Stomach smooth muscle (tissue), 2 donors: Measurements from ENCODE around the gene FBXL16.
"Not testable (repeated sequence)": the region's sequence is repeated elsewhere in the genome, so short reads cannot be mapped to it uniquely, and the experiment has no call there.

Experiments
- H3K27ac ChIP-seq: one replicate; pipeline ENCODE4 v1.7.0; 2013; ENCODE audit warnings: mild to moderate bottlenecking, low read length, inconsistent platforms
- H3K27me3 ChIP-seq, 2 donors: one replicate each; pipeline ENCODE4 v1.7.0; 2013; ENCODE audit warnings: low read length in 2 of 2; ENCODE audit not compliant: insufficient read depth in 2 of 2, control insufficient read depth in 1 of 2
- H3K36me3 ChIP-seq, 2 donors: one replicate each; pipeline ENCODE4 v1.7.0; 2013; ENCODE audit warnings: low read length in 2 of 2; ENCODE audit not compliant: control insufficient read depth in 2 of 2, insufficient read depth in 2 of 2
- H3K4me1 ChIP-seq: one replicate; pipeline ENCODE4 v1.7.0; 2013; ENCODE audit warnings: low read length; ENCODE audit not compliant: control insufficient read depth, insufficient read depth
- H3K4me3 ChIP-seq, 2 donors: one replicate each; pipeline ENCODE4 v1.7.0; 2013; ENCODE audit warnings: low read length in 2 of 2
- H3K9ac ChIP-seq, 2 donors: one replicate each; pipeline ENCODE4 v1.7.0; 2013; ENCODE audit warnings: low read length in 2 of 2, mild to moderate bottlenecking in 1 of 2
- H3K9me3 ChIP-seq, 2 donors: one replicate each; pipeline ENCODE4 v1.7.0; 2013; ENCODE audit warnings: low read length in 2 of 2; ENCODE audit not compliant: control insufficient read depth in 2 of 2
- donor health status: healthy.
- donor health status: Pancreatic carcinoma.

The FBXL16 gene

GRCh38 chr16:743794-744500 is 38.3 kb upstream of the FBXL16 start:
- Histone ChIP-seq H3K27me3 (no peaks in the 10 kb centered on the region), H3K27ac (no peak overlapping the region), H3K9ac (no peak overlapping the region), H3K4me3 (no peak overlapping the region), H3K36me3 (no peaks in the 10 kb centered on the region), H3K4me1 (peaks cover 15% of the 10 kb centered on the region), H3K9me3 (no peaks in the 10 kb centered on the region)

GRCh38 chr16:742894-743293 is 37.3 kb upstream of the FBXL16 start:
- H3K27ac ChIP-seq, H3K9ac ChIP-seq, H3K9me3 ChIP-seq, H3K4me3 ChIP-seq, H3K36me3 ChIP-seq, H3K27me3 ChIP-seq: not testable (repeated sequence)
- peaks cover 15% of the 10 kb centered on the region for H3K4me1 ChIP-seq

GRCh38 chr16:741986-742629 is 36.5 kb upstream of the FBXL16 start:
- Histone ChIP-seq H3K27ac (no peak overlapping the region), H3K4me3 (no peak overlapping the region), H3K4me1 (peaks cover 15% of the 10 kb centered on the region), H3K9me3 (no peaks in the 10 kb centered on the region), H3K9ac (no peak overlapping the region), H3K36me3 (peaks cover 5 to 8% of the 10 kb centered on the region in 2 donors), H3K27me3 (no peaks in the 10 kb centered on the region)

- Histone ChIP-seq H3K27me3 (no peaks in the 10 kb centered on the region), H3K27ac (no peak within 1 kb of the TSS), H3K9me3 (no peaks in the 10 kb centered on the region), H3K4me1 (peaks cover 15% of the 10 kb centered on the region), H3K4me3 (peak within 1 kb of the TSS; percentile 60 to 84), H3K36me3 (peaks cover 11 to 17% of the 10 kb centered on the region in 2 donors), H3K9ac (peak within 1 kb of the TSS; percentile 69 to 89)
These were observed 35.3 kb upstream of the FBXL16 start, which contains the start of gene CIAO3 for GRCh38 chr16:740764-741505. CIAO3 (minus strand) TSS chr16:740997; CDS start chr16:740985, 12 bp downstream.

- H3K36me3 ChIP-seq, result peaks cover 14 to 22% of the 10 kb centered on the region in 2 donors
- H3K9me3 ChIP-seq, result no peaks in the 10 kb centered on the region
- H3K27me3 ChIP-seq, result no peaks in the 10 kb centered on the region
- H3K4me1 ChIP-seq, result peaks cover 15% of the 10 kb centered on the region
- peak overlapping the region; percentile 69 to 89 for H3K9ac ChIP-seq
- peak overlapping the region; percentile 60 to 84 for H3K4me3 ChIP-seq
- no peak overlapping the region for H3K27ac ChIP-seq
These were observed 34.8 kb upstream of the FBXL16 start for GRCh38 chr16:740459-740763.

DNA sequence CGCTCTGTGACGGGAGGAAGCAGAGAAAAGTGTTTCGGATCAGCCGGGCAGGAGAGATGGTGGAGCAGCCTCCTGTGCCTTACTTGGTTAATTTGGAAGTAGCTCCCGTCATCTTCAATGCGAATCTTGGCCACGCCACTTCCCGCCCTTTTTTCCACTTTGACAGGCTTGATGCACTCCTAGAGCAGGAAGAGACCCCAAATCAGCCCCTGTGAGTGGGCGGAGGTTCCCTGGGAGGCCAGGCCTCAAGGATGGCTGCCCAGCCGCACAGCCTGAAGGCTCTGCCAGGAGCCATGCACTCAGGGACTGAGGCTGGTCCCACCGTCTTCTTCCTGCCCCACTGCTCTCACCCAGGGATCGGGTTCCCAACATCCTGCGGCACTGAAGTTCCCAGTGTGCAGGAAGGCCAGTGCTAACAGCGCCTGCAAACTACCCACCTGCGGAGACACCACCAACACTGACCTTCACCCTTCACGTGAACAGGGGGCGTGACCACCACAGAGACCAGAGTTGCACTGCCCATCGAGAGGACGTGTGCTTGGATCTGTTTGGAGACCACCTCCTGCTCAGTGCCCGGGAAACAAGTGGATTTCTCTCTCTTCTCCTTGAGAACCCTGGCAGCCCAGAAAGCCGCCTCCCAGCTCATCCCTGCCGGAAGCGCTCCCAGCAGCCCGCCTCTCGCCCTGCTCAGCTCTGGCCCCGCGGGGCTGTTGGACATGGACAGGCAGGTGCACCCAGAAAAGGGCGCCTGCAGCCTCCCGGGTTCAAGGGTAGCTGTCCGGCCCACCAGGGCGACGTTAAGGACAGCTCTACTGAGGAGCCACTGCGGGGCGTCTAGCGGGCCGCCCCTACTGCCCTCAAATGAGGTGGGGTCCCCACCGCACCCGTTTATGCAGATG is 34.2 kb upstream of the FBXL16 start:
- no peak overlapping the region for H3K27ac ChIP-seq
- no peaks in the 10 kb centered on the region for H3K9me3 ChIP-seq
- peak overlapping the region; percentile 60 to 84 for H3K4me3 ChIP-seq
- H3K27me3 ChIP-seq, result no peaks in the 10 kb centered on the region
- H3K4me1 ChIP-seq, result peaks cover 15% of the 10 kb centered on the region
- peaks cover 14 to 23% of the 10 kb centered on the region in 2 donors for H3K36me3 ChIP-seq
- peak overlapping the region; percentile 69 to 89 for H3K9ac ChIP-seq

DNA sequence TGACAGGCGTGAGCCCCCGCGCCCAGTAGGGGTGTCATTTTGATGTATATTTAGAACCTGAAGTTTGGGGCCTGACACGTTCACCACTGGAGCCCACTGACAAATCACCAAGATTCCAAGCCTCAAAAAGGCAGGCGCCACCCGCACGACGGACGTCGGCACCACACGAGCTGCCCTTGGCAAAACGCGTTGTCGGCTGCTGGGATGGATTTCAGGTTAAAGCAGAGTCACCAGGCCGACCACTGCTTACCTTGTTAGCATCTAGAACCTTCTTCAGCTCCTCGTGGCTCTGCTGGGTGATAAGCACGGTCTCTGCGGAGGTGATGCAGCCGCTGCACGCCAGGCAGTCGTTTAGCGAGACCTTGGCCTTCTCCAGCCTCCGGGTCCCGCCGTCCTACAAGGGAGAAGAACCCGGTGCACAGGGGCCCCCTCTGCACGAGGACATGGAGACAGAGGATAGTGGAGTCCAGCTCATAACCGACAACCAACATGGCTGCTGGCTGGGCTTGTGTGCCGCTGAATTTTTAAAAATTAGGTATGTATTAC is 31.4 kb upstream of the FBXL16 start:
- Histone ChIP-seq H3K9ac (no peak overlapping the region), H3K36me3 (peaks cover 14 to 40% of the 10 kb centered on the region in 2 donors), H3K9me3 (no peaks in the 10 kb centered on the region), H3K4me3 (no peak overlapping the region), H3K27me3 (no peaks in the 10 kb centered on the region), H3K27ac (no peak overlapping the region), H3K4me1 (peaks cover 15% of the 10 kb centered on the region)

GRCh38 chr16:735982-736453 is 30.4 kb upstream of the FBXL16 start:
- peaks cover 14 to 41% of the 10 kb centered on the region in 2 donors for H3K36me3 ChIP-seq
- no peaks in the 10 kb centered on the region for H3K9me3 ChIP-seq
- no peak overlapping the region for H3K4me3 ChIP-seq
- H3K27ac ChIP-seq, result no peak overlapping the region
- H3K9ac ChIP-seq, result no peak overlapping the region
- H3K4me1 ChIP-seq, result peaks cover 12% of the 10 kb centered on the region
- no peaks in the 10 kb centered on the region for H3K27me3 ChIP-seq

- Histone ChIP-seq H3K4me1 (peaks cover 9% of the 10 kb centered on the region), H3K27ac (no peak overlapping the region), H3K9ac (no peak overlapping the region), H3K9me3 (no peaks in the 10 kb centered on the region), H3K4me3 (no peak overlapping the region), H3K27me3 (no peaks in the 10 kb centered on the region), H3K36me3 (peaks cover 14 to 41% of the 10 kb centered on the region in 2 donors)
These were observed 29.6 kb upstream of the FBXL16 start for GRCh38 chr16:734981-735881.
